K562 treated with DMSO at 1 percent for 4 hours (cell line): ENCODE results near the gene SAMD5. TPM values are rescaled to one million over a fixed set of nuclear protein-coding genes. Genes with fewer than 3 reads are reported as not detected.

Source experiments
- total RNA-seq: library from RNA; unstranded; fragments of 300-600 nt; gene quantifications from 2 replicates; pipeline ENCODE4 v1.2.3, GENCODE V29; 2022; ENCODE audit not compliant: insufficient read depth

SAMD5 gene
- total RNA-seq = 0.64 TPM in 1 of 2 replicates, not detected in the other

GRCh38 chr6:147508042-147508865 lies at the start of gene SAMD5:
Gene SAMD5 (plus strand): TSS chr6:147508690. CDS start chr6:147508929, 239 bp downstream.

